ENCODE data around the gene ATP5MC3. TPM values are rescaled to one million over a fixed set of nuclear protein-coding genes. Genes with fewer than 3 reads are reported as not detected.
"Not testable (repeated sequence)": the region's sequence is repeated elsewhere in the genome, so short reads cannot be mapped to it uniquely, and the experiment has no call there.

ATP5MC3 gene
- polyA plus RNA-seq = 310 TPM

- Mint-ChIP-seq H3K27me3 (no peaks in the 10 kb centered on the region), H3K27ac (peak within 1 kb of the TSS; percentile 56 to 98 (median 96)), H3K4me3 (peak within 1 kb of the TSS; percentile 63 to 96 (median 92))
Observed at GRCh38 chr2:175181104-175181876, at the start of gene ATP5MC3. TSS of gene ATP5MC3 (minus strand) at chr2:175181710. CDS start at chr2:175181393, 317 bp downstream.

DNA sequence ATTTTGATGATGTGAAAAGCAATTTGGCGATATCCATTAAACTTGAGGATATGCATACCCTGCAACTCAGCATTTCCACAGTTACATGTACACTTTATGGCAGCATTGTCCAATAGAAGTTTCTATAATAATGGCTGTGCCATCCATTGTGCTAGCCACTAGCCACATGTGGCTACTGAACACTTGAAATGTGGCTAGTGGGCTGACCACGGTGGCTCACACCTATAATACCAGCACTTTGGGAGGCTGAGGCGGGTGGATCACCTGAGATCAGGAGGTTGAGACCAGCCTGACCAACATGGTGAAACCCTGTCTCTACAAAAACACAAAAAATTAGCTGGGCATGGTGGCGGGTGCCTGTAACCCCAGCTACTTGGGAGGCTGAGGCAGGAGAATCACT is 47.1 kb upstream of the ATP5MC3 start:
- not testable (repeated sequence) for H3K36me3 Mint-ChIP-seq, H3K4me3 Mint-ChIP-seq, H3K9me3 Mint-ChIP-seq, H3K27ac Mint-ChIP-seq, H3K4me1 Mint-ChIP-seq, H3K27me3 Mint-ChIP-seq

More at GRCh38 chr2:175181104-175181876, at the start of gene ATP5MC3:
- Mint-ChIP-seq H3K4me1 (peaks cover 12 to 18% (median 15%) of the 10 kb centered on the region in 3 donors), H3K36me3 (peaks cover 5% of the 10 kb centered on the region), H3K9me3 (peaks cover 0 to 3% (median 0%) of the 10 kb centered on the region in 3 donors)

- no peak overlapping the region for H3K27ac Mint-ChIP-seq
- H3K36me3 Mint-ChIP-seq = no peaks in the 10 kb centered on the region
- H3K4me1 Mint-ChIP-seq = no peaks in the 10 kb centered on the region
- H3K9me3 Mint-ChIP-seq = no peaks in the 10 kb centered on the region
- no peak overlapping the region for H3K4me3 Mint-ChIP-seq
- H3K27me3 Mint-ChIP-seq = no peaks in the 10 kb centered on the region
Observed at GRCh38 chr2:175228179-175228578, 46.7 kb upstream of the ATP5MC3 start.

- H3K36me3 Mint-ChIP-seq = no peaks in the 10 kb centered on the region
- no peaks in the 10 kb centered on the region for H3K9me3 Mint-ChIP-seq
- no peaks in the 10 kb centered on the region for H3K27me3 Mint-ChIP-seq
- H3K4me1 Mint-ChIP-seq = no peaks in the 10 kb centered on the region
- H3K4me3 Mint-ChIP-seq = no peak overlapping the region
- no peak overlapping the region for H3K27ac Mint-ChIP-seq
Observed at GRCh38 chr2:175227393-175227792, 45.9 kb upstream of the ATP5MC3 start.

- Mint-ChIP-seq H3K36me3 (no peaks in the 10 kb centered on the region), H3K27me3 (peaks cover 4% of the 10 kb centered on the region), H3K4me3 (no peak overlapping the region), H3K9me3 (no peaks in the 10 kb centered on the region), H3K4me1 (no peaks in the 10 kb centered on the region), H3K27ac (no peak overlapping the region)
Observed at GRCh38 chr2:175220075-175220474, 38.6 kb upstream of the ATP5MC3 start.

DNA sequence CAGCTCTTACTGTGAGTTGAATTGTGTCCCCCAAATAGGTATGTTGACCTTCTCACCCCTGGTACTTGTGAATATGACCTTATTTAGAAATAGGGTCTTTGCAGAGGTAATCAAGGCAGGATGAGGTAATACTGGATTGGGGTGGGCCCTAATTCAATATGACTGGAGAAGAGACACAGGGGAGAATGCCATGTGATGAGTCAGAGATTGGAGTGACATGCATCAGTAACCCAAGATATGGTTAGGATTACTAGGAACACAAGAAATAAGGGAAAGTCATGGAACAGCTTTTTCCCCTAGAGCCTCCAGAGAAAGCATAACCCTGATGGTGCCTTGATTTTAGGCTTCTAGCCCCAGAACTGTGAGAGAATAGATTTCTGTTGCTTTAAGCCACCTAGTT is 37.0 kb upstream of the ATP5MC3 start:
- H3K4me3 Mint-ChIP-seq = no peak overlapping the region
- H3K27me3 Mint-ChIP-seq = peaks cover 4% of the 10 kb centered on the region
- H3K27ac Mint-ChIP-seq = no peak overlapping the region
- H3K4me1 Mint-ChIP-seq = no peaks in the 10 kb centered on the region
- no peaks in the 10 kb centered on the region for H3K36me3 Mint-ChIP-seq
- no peaks in the 10 kb centered on the region for H3K9me3 Mint-ChIP-seq

GRCh38 chr2:175207741-175208438 is 26.4 kb upstream of the ATP5MC3 start:
- H3K36me3 Mint-ChIP-seq = no peaks in the 10 kb centered on the region
- H3K27ac Mint-ChIP-seq = no peak overlapping the region

GRCh38 chr2:175206866-175207265 is 25.4 kb upstream of the ATP5MC3 start:
- no peak overlapping the region for H3K4me3 Mint-ChIP-seq
- H3K9me3 Mint-ChIP-seq = peaks cover 0 to 5% (median 0%) of the 10 kb centered on the region in 3 donors
- no peaks in the 10 kb centered on the region for H3K36me3 Mint-ChIP-seq
- H3K4me1 Mint-ChIP-seq = peaks cover 0 to 6% (median 5%) of the 10 kb centered on the region in 3 donors
- H3K27me3 Mint-ChIP-seq = no peaks in the 10 kb centered on the region
- H3K27ac Mint-ChIP-seq = no peak overlapping the region

More at GRCh38 chr2:175207741-175208438, 26.4 kb upstream of the ATP5MC3 start:
- Mint-ChIP-seq H3K4me3 (no peak overlapping the region), H3K4me1 (peaks cover 0 to 6% (median 5%) of the 10 kb centered on the region in 3 donors), H3K9me3 (peaks cover 0 to 5% (median 0%) of the 10 kb centered on the region in 3 donors), H3K27me3 (peaks cover 2% of the 10 kb centered on the region)

- no peak overlapping the region for H3K4me3 Mint-ChIP-seq
- peaks cover 0 to 6% (median 5%) of the 10 kb centered on the region in 3 donors for H3K4me1 Mint-ChIP-seq
- no peaks in the 10 kb centered on the region for H3K27me3 Mint-ChIP-seq
- H3K36me3 Mint-ChIP-seq = no peaks in the 10 kb centered on the region
- no peak overlapping the region for H3K27ac Mint-ChIP-seq
- H3K9me3 Mint-ChIP-seq = peaks cover 0 to 3% (median 0%) of the 10 kb centered on the region in 3 donors
Observed at GRCh38 chr2:175205523-175205922, 24.0 kb upstream of the ATP5MC3 start.

DNA sequence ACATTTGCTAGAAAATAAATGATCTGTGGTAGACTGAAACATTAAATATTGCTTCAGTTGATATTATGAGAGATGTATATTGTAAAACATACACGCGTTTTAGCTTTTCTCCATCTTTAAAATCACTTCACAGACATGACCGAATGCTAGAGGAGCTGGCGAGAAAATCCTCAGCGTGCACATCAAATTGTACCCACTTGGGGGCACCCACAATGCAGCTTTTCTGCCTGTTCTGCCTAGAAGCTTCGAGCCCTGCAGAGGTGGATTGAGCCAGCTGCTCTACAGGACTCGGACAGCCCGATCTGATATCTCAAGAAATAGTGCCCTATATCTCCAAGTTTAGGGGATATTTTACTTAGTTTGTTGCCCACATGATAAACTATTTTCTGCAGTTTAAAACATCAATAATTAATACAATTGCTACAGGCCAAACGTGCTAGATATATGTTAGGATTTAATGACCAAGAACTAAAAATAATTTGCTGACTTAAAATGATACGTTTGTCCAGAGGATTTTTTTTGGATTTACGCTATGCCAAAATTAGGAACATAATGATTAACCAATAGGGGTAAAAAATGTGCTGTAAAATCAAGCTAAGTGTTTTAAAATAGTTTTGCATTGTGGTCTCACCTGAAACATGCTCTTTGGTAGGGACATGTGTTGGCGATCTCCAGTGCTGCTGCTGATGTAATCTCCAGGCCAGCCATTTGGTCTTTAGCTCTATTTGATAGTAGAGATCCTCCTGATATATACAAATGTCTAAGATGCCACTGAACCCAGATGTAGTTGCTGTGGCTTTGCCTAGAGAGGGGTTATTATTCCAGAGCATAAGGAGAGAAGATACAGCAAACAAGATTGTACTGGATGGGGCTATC is 22.3 kb upstream of the ATP5MC3 start:
- Mint-ChIP-seq H3K36me3 (no peaks in the 10 kb centered on the region), H3K27ac (peak overlapping the region in 1 of 3 donors; percentile 48), H3K4me1 (peaks cover 0 to 6% (median 5%) of the 10 kb centered on the region in 3 donors), H3K9me3 (peaks cover 0 to 6% (median 0%) of the 10 kb centered on the region in 3 donors), H3K4me3 (no peak overlapping the region), H3K27me3 (peaks cover 1% of the 10 kb centered on the region)

DNA sequence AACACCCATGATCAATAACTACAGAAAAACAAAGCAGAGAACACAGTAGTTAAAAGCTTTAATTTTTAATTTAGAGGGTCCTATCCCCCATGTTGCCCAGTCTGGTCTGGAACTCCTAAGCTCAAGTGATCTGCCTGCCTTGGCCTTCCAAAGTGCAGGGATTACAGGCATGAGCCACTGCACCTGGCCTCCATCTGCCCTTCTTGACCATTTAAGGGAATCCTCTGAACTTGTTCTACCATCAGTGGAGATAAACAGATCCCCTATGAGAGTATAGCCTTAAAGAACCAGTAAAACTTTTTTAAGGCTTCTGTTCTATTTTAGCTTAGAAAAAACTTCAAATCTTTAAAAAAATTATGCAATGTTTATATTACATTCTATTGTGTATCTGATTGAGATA is 13.5 kb upstream of the ATP5MC3 start:
- H3K4me3 Mint-ChIP-seq = no peak overlapping the region
- H3K4me1 Mint-ChIP-seq = peaks cover 0 to 3% (median 0%) of the 10 kb centered on the region in 3 donors
- no peak overlapping the region for H3K27ac Mint-ChIP-seq
- H3K27me3 Mint-ChIP-seq = peaks cover 8% of the 10 kb centered on the region
- peaks cover 6% of the 10 kb centered on the region for H3K36me3 Mint-ChIP-seq
- peaks cover 0 to 13% (median 2%) of the 10 kb centered on the region in 3 donors for H3K9me3 Mint-ChIP-seq

GRCh38 chr2:175188761-175189160 is 7.3 kb upstream of the ATP5MC3 start:
- Mint-ChIP-seq H3K36me3 (peaks cover 4% of the 10 kb centered on the region), H3K27me3 (peaks cover 7% of the 10 kb centered on the region), H3K9me3 (peaks cover 0 to 10% (median 2%) of the 10 kb centered on the region in 3 donors), H3K4me3 (no peak overlapping the region), H3K27ac (no peak overlapping the region), H3K4me1 (peaks cover 0 to 3% (median 0%) of the 10 kb centered on the region in 3 donors)

DNA sequence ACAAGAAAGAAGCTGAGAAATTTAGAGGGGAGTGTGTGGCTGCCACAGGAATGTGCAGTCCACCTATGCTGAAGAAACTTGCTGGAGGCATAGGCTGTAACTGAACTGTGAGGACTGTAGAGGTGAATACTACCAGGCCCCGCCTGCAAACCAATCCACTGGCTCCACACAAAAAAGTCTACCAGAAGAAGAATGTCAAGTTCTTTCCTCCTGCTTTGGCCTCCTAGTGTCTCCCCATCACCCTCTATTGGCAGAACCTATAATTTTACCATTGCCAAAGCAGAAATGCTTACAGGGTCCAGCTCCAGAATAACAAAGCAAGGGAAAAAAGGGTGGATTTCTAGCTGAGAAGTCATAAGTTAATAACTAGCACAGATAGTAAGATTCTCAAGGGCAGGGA is 5.9 kb upstream of the ATP5MC3 start:
- Mint-ChIP-seq H3K4me3 (no peak overlapping the region), H3K9me3 (peaks cover 0 to 8% (median 0%) of the 10 kb centered on the region in 3 donors), H3K27ac (no peak overlapping the region), H3K27me3 (peaks cover 6% of the 10 kb centered on the region), H3K4me1 (no peaks in the 10 kb centered on the region), H3K36me3 (peaks cover 4% of the 10 kb centered on the region)

- Mint-ChIP-seq H3K4me3 (peak overlapping the region in 1 of 4 donors; percentile 52), H3K9me3 (peaks cover 0 to 3% (median 0%) of the 10 kb centered on the region in 3 donors), H3K4me1 (peaks cover 12 to 15% (median 12%) of the 10 kb centered on the region in 3 donors), H3K27ac (peak overlapping the region in 1 of 3 donors; percentile 43), H3K27me3 (no peaks in the 10 kb centered on the region), H3K36me3 (peaks cover 5% of the 10 kb centered on the region)
Observed at GRCh38 chr2:175183674-175184073, 2.2 kb upstream of the ATP5MC3 start.
